CD4-positive, alpha-beta T cell treated with Interferon alpha-2 for 1 hour (primary cell): ENCODE data around the gene ESRP2.
A peak's percentile ranks its signal among the peaks of the same experiment; 100 is the strongest.

Experiments
- DNase-seq, 2 donors: peaks; one replicate each; pipeline ENCODE4 v3.0.0-alpha.2; 2020 to 2022

ESRP2 gene

GRCh38 chr16:68235887-68236136 is at the start of gene ESRP2:
Gene ESRP2 (minus strand): TSS chr16:68236127. CDS start chr16:68236045, 82 bp downstream.
- DNase-seq = no peak

- DNase-seq = no peak
Observed at GRCh38 chr16:68285683-68286082, 49.8 kb upstream of the ESRP2 start.

DNA sequence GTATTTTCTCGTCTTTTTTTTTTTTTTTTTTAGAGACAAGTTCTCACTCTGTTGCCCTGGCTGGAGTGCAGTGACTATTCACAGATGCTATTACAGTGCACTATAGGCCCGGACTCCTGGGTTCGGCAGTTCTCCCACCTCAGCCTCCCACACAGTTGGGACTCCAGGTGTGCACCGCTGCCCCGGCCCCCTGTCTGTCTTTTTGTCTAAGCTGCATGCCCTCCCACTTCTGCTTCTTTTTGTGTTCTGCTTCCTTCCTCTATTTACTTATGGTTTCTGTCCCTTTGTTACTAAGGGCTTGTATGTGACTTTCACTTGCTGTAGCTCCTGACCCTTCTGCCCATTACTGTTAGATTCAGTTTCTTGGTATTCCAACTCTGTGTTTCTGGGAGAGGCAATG is 48.9 kb upstream of the ESRP2 start:
- peak; percentile 34 to 41 for DNase-seq

- DNase-seq = no peak
Observed at GRCh38 chr16:68283801-68284598, 48.1 kb upstream of the ESRP2 start.

DNA sequence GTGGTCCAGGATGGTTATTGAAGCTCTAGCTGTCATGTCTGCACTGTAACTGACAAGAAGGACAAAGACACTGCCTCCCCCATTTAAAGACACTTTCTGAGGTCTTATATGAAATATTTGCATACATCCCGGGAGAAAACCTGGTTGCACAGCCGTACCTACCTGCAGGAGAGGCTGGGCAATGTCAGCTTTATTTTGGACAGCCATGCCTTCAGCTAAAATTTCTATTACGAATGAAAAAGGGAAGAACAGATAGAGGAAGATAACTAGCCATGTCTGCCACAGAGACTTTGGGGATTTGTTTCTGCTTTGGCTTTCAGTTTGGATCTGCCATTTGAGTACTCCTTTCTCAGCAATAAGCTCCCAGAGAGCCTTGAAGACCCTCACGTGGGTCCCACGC is 47.4 kb upstream of the ESRP2 start:
- no peak for DNase-seq

DNA sequence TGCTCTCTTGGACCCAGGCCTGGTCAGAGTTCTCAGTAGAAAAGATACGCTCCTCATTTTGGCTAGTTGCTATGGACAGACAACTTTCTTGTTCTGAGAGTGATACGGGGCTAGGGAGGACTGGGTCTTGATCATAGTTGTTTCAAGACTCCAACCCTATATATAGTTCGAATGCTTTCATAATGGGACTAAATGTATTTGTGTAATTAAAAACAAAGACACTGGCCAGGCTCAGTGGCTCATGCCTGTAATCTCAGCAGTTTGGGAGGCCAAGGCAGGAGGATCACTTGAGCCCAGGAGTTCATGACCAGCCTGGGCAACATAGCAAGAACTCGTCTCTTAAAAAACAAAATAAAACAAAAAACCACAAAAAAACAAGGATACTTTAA is 46.1 kb upstream of the ESRP2 start:
- no peak for DNase-seq

- peak in 1 of 2 donors; percentile 40 for DNase-seq
Observed at GRCh38 chr16:68281368-68282063, 45.6 kb upstream of the ESRP2 start.

DNA sequence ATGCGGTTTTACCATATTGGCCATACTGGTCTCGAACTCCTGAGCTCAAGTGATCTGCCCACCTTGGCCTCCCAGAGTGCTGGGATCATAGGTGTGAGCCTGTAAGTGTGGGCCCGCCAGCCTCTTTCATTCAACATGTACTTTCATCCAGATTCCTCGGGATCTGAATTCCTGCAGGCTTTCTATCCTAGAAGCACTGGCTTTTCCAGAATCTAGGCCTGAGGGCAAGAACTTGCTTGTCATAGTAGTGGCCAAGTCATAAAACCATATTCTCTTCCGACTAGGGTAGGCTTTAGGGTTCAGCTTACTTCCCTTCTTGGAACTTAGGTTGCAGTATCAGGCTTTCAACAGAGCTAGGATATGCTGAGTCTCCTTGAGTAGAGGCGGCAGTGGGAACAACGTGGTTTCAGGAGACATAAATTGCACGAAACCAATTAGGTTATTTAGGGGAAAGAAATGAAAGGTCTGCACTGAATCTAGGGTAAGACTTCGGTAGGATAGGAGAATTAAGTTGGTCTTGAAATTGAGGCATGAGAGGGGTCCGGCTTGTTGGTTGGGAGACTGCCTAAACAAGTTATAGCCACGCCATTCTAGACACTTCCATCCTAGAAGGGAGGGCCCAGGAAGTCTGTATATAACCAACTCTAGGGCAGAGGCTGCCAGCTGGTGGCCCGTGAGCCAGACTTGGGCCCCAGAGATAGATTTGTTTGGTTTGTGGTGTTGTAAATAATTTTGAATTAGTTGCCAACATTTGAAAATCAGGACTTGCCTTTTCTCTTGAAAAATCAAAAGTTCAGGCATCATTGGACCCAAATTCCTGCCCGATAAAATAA is 44.0 kb upstream of the ESRP2 start:
- DNase-seq = no peak

DNA sequence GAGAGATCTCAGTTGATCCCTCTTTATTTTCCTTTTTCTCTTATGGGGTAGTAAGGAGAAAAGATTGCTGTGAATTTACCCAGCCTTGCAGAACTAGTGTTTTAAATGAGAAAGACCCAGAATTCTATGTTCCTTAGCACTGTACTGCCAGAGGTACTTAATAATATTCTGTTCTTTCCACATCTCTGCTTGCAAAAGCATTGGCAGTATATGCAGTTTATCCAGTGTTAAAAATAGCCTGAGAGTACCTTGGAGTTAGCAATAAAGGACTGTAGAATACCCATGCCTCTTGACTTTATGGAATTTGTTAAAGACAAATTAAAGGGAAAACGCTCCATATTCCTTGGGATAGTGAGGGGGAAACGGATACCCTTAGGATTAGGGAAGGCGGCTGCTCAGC is 40.3 kb upstream of the ESRP2 start:
- no peak for DNase-seq

GRCh38 chr16:68275611-68276191 is 39.8 kb upstream of the ESRP2 start:
- DNase-seq = peak; percentile 36 to 60

GRCh38 chr16:68274441-68274840 is 38.5 kb upstream of the ESRP2 start:
- no peak for DNase-seq

DNA sequence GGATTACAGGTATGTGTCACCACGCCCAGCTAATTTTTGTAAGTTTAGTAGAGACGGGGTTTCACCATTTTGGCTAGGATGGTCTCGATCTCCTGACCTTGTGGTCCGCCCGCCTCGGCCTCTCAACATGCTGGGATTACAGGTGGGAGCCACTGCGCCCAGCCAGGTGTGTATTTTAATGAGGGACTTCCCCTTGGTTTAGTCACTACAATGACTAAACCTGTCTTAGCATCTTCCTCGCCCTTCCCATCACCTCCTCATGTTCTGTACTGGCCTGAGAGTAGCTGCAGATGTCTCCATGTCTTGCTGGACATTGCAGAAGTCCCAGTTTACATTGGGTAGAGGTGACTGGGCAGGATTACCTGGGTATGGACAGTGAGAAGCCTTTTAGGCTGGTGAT is 38.0 kb upstream of the ESRP2 start:
- no peak for DNase-seq

GRCh38 chr16:68273459-68273858 is 37.5 kb upstream of the ESRP2 start:
- DNase-seq = no peak

DNA sequence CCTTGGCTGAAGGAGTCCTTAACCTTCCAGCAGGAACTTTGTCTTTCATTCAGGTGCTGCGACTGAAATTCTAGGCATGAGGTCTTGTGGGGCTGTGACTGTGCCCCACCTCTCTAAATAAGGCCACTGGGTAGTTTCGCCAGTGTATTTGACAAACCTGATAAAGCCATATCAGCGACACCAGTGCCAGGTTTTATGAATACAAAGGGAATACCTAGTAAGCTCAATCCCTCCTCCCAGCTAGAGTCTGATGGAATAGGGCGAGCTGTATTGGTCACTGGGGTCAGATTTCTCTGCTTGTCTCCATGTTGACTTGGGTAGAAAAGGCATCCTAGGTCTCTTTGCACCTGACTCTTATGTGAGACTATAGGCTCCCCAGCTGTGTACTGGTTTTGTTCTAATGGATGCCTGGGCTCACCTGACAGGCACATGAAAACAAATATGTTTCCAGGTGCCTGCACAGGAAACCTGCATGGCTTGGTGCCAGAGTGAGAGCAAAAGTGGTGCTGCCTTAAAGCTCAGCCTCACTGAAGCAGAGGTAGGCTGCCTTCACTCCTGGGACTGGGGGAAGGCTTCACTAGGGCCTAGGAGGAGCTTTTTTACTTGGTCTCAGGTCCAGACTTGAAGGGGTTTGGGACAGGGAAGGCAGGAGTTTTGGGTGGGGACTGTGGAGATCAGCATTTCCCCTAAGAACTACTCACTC is 36.7 kb upstream of the ESRP2 start:
- DNase-seq = peak; percentile 33 to 61

DNA sequence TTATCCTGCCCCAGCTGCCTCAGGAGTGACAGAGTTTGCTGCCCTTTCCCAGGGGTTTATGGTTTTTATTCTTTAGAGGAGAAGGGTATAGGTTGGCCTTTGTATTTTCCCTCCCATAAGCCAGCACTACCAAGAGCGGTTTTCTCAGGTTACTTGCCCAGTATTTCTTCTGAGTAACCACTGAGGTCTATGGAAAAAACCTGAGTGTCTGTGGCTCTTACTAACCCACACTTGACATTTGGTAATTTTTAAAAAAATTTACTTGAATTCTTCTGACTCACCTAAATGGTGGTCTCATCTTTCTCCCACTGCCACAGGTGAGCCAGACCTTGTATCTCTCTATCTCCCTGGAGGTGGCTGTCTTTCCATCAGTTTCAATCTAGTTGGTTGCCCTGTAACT is 34.4 kb upstream of the ESRP2 start:
- DNase-seq = no peak

GRCh38 chr16:68269793-68270192 is 33.9 kb upstream of the ESRP2 start:
- DNase-seq = no peak

- DNase-seq = no peak
Observed at GRCh38 chr16:68267612-68268405, 31.9 kb upstream of the ESRP2 start.

- DNase-seq = peak; percentile 30 to 51
Observed at GRCh38 chr16:68265078-68265920, 29.4 kb upstream of the ESRP2 start.

DNA sequence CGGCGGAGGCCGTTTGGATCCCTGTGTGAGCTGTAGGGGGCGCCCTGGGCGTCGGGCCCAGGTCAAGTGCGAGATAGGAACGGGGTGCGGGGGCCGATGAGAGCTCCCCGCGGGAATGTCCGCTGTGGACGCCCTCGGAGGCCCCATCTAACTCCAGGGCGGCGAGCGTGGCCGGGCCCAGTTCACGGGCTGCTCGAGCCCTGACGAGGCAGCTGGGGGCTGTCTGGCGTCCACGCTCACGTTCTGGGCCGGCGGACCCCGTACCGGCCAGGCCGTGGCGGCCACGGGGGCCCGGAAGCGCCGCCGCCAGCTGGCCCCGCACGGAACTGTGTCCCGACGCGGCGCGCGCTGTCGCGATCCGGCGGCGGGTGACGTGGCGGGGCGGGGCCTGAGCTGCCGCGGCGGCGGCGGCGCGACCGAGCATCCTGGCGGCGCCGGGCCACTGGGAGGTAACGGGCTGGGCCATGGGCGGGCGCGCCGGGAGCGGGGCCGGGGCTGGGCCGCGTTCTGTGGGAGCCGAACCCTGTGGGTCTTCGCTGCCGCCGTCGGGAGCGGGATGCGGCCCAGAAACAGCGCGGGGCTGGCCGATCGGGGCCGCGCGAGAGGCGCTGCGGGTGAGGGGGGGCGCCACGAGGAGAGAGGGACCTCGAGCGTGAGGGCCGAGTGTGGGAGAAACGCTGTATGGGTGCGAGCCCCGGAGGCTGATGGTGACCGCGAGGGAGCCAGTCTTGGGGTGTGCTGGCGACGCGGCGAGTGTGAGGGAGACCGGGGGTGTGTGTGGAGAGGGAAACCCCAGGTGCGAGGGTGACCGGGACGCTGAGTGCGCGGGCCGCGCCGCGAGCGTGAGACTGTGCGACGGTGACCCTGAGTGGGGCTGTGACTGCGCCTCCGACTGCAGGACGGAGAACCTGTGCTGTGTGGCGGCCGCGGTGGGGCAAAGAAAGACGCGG is 28.5 kb upstream of the ESRP2 start, which contains the start of gene SLC7A6:
TSS of gene SLC7A6 (plus strand) at position 399 of the 950 bp plus-strand sequence. CDS start 10,201 bp downstream, outside the sequence.
- peak; percentile 79 to 85 for DNase-seq
